ENCODE measurements around the gene AGMAT.

AGMAT gene

DNA sequence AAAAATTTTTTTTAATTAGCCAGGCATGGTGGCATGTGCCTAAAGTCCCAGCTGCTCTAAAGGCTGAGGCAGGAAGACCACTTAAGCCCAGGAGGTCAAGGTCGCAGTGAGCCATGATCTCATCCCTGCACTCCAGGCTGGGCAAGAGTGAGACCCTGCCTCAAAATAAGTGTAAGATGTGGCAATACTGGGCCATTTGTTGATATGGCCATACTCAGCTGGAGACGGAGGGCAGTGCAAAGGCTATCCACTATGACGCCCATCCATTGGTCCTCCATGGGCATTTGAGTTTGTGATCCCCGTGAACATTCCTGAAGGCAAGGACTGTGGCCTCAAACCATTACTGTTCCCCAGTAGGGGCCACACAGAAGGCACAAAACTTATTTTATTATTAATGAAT, 62.3 kb downstream of the AGMAT start:
- no peak for DNase-seq

All from T-helper 2 cell (primary cell).